Activated effector memory CD4-positive, alpha-beta T cell treated with anti-CD3 and anti-CD28 coated beads, Interleukin-2, amount 50 U/mL, for 16 hours (primary cell): ENCODE measurements around the gene EFNA2.
"Not testable (repeated sequence)": the region's sequence is repeated elsewhere in the genome, so short reads cannot be mapped to it uniquely, and the experiment has no call there.

Experiments used
- DNase-seq: peaks from one replicate; pipeline ENCODE4 v3.0.0-alpha.2; 2020

The EFNA2 gene

GRCh38 chr19:1322198-1322981 is 36.7 kb downstream of the EFNA2 start:
- no peak for DNase-seq

- DNase-seq, result no peak
Observed at GRCh38 chr19:1324249-1324805, 38.7 kb downstream of the EFNA2 start.

DNA sequence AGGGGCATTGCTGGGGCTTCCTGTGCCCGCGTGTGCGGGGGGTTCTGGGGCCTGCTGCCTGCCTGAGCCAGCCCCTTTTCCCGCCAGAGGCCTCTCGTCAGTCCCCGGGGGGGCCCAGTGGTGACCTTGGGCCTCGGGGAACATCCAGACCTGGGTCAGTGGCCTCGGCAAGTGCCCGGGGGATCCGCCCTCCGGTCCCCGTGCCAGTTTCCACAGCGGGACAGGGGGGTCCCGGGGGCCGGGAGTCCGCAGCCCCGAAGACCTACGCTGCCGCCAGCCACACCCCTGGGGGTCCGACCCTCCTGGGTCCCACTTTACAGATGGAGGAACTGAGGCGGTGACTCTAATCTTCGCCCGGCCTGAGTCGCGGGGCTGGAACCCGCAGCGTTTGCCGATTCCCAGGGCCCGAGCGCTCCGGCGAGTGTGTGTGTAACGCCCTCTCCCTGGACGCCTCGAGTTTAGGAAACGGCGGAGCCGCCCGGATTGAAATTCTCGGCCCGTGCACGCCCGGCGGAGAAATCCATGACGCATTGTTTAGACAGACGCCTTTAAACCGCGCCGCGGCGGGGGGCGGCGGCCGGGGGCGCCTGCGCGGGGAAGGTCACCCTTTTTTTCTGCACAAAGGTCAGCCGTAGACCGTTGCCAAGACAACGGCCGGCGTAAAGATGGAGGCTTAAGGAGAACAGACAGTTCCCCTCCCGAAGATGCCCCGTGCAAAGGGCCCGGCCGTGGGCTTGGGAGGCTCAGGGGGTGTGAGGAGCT is 39.3 kb downstream of the EFNA2 start:
- no peak for DNase-seq

- DNase-seq, result no peak
Observed at GRCh38 chr19:1325568-1326294, 40.1 kb downstream of the EFNA2 start.

DNA sequence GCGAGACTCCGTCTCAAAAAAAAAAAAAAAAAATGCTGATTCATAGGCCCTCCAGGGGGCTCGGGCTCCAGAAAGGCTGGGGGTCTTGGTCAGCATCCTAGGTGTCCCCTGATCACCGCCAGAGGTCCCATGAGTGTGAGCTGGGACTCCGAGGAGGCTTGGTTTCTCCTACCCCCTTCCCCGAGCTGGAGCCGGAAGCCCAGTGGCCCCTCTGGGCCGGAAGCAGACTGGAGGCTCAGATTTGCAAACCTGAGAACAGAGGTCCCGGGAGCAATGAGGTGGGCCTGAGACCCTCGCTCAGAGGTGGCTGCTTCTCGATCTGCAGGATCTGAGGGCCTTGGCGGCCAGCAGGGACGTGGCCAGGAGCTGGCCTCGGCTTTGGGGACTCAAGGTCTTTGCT is 41.5 kb downstream of the EFNA2 start:
- no peak for DNase-seq

DNA sequence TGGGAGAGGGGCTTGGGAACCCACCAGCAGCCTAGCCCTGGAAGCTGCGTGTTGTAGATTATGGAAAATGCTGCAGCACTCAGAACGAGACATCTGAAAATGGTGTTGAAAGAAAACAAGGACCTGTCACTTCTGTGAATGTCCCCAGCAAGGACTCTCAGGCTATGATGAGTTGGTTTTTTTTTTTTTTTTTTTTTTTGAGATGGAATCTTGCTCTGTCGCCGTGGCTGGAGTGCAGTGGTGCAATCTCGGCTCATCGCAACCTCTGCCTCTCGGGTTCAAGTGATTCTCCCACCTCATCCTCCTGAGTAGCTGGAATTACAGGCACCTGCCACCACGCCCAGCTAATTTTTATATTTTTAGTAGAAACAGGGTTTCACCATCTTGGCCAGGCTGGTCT is 46.5 kb downstream of the EFNA2 start:
- not testable (repeated sequence) for DNase-seq

- DNase-seq, result no peak
Observed at GRCh38 chr19:1336079-1336684, 50.5 kb downstream of the EFNA2 start.

GRCh38 chr19:1340681-1341469 is 55.2 kb downstream of the EFNA2 start:
- DNase-seq, result no peak

DNA sequence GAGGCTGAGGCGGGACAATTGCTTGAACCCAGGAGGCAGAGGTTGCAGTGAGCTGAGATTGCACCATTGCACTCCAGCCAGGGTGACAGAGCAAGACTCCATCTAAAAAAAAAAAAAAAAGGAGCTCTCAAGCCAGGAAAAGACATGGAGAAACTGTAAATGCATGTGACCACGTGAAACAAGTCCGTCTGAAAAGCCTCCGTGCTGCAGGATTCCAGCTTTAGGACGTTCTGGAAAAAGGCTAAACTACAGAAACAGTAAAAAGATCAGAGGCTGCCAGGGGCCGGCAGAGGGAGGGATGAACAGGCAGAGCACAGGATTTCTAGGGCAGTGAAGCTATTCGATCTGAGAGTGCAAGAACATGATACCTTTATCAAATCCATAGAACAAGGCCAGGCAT is 57.4 kb downstream of the EFNA2 start:
- DNase-seq, result no peak

DNA sequence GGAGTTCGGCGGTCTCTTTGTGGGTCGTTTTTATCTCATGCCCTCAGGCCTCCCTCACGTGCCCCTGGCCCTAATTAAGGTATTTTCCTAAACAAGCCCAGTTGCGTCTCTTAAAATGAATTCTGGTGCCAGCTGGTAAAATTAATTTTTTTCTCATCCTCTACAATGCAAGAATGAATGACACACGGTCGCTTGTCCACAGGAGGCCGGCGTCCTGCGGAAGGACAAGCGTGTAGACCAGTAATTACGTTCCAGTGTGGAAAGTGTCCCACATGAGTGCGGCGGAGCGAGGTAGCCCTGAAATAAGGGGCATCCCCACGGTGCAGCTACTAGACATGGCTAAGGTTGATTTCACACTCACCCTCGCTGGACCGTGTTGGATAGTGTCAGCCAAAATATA is 63.5 kb downstream of the EFNA2 start:
- no peak for DNase-seq

DNA sequence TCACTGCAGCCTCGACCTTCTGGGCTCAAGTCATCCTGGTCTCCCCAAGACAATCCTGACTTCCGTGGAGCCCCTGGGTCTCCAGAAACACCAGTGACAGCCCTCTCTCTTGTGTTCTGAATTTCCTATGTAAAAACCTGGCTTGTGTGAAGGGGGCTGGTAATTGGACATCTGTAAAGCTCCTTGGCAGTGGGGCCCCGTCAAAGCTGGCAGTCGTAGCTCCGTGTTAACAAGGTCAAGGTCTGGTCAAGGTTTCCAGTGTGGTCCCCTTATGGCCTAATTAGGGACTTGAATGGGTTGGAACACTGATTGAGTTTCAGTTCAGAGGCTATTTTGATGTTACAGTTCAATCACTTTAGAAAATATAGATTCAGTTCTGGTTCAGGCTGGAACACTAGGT is 65.2 kb downstream of the EFNA2 start:
- DNase-seq, result no peak
